HG03103 (cell line): Measurements from ENCODE around the gene FRMD4A.
"Not testable (repeated sequence)": the region's sequence is repeated elsewhere in the genome, so short reads cannot be mapped to it uniquely, and the experiment has no call there.

Source experiments
- ATAC-seq: cut with Tn5 transposase; IDR thresholded peaks from one replicate; pipeline ENCODE4 v1.9.1; 2021; ENCODE audit warnings: low read depth; ENCODE audit not compliant: unreplicated experiment

FRMD4A gene

GRCh38 chr10:14067638-14068037 is 263.1 kb downstream of the FRMD4A start:
- not testable (repeated sequence) for ATAC-seq

DNA sequence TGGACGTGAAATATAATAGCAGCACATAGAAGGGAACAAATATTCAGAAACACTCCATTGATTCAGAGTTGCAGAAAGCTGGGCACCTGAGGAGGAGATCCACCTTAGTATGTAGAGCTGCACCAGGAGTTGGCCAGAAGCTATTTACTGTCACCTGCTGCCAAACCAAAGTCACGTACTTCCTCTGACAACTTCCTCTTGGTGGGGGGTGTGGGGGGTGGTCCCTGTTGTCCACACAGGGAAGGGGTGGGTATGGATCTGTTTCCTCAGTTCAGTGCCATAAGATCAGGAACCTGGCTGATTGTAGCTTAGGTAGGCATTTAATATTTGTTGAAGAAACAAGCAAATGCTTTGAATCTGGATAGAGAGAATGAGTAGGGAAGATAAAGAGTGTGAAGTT is 264.6 kb downstream of the FRMD4A start:
- no peak for ATAC-seq

DNA sequence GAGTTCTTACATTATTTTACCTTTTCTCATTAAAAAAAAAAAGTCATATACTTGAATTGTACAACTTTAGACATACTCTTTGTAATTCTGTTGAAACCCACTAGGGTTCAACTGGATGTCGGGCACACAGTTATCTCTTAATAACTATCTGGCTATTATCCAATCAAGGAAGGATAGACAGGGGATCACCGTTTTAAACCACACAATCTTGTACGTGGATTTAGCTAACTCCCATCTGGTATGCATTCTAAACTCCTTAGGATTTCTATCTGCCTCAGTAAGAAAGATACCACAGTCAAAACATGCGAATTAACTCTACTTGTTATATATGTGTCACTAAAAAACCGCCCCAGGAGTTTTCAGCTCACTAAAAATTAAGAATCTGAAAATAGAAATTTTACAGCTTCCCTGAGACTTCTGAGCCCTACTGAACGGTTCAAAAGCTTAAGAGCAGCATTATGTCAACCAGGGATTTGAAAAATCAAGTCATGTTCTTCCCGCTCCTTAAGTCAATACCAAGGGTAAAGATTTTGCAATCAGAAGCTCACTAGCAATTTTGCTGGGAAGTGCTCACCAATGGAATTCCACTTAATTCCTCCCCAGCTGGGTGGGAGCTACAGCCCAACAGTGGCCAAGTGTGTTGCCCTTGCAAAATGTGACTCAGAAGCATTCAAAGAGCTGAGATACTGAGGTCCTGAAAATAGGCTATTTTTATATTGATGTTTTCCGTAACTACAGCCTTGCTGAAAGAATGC is 267.0 kb downstream of the FRMD4A start:
- ATAC-seq: no peak

DNA sequence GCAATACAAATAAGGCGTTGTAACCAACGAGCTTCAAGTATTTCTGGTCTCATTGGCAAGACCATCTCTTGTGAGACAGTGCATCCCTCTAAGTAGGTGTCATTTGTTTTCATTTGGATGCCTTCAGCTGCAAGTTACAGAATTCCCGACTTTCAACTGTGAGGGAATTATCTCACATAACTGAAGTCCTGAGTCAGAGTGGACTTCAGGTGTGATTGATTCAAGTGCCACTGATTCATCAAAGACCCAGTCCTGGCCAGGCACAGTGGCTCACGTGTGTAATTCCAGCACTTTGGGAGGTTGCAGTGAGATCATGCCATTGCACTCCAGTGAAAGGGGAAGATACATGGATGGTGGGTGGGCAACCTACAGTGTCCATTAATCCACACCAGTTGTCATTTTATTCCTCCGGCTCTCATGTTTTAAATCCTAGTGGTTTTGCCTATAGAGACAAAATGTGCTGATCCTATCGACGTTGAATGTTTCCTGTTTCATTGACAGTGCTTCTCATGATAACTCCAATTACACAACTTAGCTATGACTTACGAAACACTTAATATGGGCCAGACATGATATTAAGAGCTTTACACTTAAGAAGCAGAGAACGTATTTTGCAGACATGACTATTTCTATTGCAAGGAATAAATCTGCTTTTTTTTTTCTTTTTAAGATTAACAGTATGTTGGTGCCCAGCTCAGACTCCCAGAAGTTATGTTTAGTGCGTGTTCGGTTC is 268.0 kb downstream of the FRMD4A start:
- no peak for ATAC-seq

DNA sequence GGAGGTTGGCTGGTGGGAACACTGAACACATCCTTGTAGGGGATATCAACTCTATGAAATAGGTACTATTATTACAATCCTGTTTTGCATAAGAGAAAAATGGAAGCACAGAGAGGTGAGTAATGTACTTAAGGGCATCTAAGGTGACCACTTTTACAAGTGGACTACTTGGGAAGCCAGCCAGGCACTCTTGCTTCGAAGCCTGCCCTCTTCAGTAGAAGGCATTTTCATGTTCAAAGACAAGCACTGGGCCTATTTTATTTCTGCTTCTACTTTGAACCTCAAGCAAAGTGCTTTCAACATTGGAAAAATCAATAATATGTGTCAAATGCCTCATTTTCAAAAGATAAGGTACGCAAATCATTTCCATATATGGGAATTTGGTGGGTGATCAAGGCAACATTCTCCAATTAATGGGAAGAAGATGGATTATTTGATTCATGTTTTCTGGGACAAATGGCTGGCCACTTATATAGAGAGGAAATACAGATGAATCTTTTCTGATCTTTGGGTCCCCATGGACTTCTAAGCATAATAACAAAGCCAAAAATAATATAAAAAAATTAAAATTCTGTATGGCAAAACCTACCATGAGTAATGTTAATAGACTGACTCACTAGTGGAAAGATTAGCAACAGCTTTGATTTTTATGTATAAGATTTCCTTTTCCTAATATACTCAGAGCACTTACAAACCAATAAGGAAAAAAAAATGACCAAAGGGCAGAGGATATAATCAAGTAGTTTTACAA is 270.2 kb downstream of the FRMD4A start:
- ATAC-seq: no peak

- no peak for ATAC-seq
Measured at GRCh38 chr10:14056610-14057332, 274.0 kb downstream of the FRMD4A start.

GRCh38 chr10:14052931-14053330 is 277.8 kb downstream of the FRMD4A start:
- no peak for ATAC-seq

DNA sequence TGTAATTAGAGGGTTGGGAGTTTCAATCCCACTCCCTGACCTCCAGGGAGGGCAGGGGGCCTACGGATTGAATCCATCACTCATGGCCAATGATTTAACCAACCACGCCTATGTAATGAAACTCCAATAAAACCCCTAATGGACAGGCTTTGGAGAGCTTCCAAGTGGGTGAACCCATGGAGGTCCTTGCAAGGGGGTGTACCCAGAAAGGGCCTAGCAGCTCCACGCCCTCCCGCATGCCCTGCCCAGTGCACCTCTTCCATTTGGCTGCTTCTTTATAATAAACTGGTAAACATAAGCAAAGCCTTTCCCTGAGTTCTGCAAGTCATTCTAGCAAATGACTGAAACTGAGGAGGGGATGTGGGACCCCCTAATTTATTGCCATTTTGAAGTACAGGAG is 280.1 kb downstream of the FRMD4A start:
- ATAC-seq: no peak

DNA sequence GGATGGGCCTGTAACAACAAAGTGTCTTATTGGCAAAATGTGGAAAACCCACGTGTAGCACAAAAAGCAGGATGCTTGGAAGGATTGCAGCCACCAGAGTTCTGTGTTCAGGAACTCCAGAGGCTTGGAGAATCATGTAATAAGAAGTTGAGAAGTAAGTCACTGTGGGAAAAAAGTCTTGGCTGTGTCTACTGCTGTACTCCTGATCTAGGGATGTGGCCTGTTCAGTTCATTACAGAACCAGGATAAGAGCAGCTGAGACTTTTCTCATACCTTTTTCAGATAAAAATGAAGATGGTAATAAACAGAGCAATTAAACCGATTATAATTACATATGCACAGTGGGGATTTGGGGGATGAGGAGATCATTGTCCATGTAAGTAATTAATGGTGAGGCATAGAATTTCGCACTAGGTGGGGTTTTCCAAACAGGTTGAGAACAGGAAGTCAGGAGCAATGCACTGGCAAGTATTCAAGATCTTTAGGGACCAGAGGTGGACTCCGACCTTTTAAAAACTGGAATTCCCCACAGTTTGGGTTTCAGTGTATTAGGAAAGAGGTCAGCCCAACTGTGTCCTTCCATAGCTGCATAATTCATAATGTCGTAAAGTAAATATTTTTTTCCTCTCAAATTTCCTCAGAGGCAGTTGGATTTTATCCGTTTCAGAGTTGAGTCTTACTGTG is 281.7 kb downstream of the FRMD4A start:
- ATAC-seq: no peak

DNA sequence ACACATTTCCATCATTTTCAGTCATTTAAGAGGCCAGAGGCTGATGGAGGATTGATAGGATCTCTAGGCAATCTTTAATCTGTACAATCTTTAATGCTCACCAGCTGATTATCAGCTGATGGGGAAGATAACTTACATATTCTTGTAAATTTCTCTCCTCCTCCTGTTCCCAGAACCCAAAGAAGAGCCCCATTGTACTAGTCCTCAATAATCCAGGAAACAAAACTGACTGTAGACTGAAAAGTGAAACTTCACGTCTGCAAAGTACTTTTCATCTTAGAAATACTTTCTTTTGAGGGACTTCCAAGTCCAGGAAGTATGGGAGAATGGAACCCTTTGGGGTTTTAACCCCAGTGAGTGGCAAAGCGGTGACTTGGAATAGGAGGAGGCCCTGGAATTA is 283.3 kb downstream of the FRMD4A start:
- ATAC-seq: no peak

DNA sequence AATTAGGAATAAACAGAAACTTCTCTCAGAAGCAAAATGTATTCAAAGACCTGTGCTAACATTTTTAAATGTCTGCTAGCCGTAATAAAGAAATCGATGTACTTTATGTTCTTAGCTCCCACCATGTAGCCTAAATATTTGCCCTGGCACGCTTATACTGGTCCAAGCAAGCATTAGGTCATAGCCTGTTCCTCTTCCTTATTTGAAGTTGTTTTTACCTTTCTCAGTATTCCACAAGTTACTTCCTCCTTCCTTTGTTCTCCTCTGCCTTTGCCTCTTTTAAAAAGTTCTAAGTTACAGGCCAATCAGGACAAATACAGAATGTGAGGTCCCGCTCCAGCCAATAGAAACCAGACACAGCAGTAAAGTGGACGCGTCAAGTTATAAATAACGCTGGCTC is 288.7 kb downstream of the FRMD4A start:
- ATAC-seq: not testable (repeated sequence)

DNA sequence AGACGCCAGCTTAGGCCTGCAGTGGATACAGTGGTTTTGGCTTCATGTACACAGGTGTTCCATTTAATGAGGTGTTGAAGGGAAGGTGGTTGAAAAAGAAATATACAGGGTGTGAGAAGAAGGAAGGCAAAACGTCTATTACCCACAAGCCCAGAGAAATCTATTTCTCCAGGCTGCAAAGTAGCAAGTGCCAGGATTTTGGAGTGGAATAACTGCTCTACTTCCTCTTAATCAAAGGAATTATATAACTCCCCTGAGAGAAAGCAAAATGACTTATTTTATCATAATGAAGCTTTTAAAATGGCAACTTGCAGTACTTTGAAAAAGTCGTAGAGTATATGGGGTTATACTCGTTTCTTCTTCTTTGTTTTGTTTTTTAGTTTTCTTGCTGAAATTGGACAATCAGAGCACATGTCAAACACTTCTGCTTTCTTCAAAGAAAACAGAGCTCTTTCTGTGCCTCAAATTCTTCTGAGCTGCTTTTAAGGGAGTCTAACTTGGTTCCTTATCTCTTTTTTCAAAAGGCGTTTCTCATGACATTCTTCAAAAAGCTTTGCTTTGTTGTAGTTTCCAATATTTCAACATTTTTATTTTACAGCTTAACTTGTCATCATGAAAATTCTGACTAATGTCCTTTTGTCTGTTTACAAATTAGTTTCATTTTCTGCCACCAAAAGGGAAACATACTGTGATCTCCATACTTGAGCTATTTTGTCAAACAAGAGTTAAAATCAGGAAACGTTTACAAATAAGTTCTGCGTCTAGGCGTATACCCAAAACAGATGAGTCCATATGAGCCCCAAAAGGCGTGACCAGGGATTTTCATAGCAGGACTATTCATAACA is 289.7 kb downstream of the FRMD4A start:
- ATAC-seq: no peak

- no peak for ATAC-seq
Measured at GRCh38 chr10:14039968-14040668, 290.6 kb downstream of the FRMD4A start.

GRCh38 chr10:14036233-14036632 is 294.5 kb downstream of the FRMD4A start:
- no peak for ATAC-seq

DNA sequence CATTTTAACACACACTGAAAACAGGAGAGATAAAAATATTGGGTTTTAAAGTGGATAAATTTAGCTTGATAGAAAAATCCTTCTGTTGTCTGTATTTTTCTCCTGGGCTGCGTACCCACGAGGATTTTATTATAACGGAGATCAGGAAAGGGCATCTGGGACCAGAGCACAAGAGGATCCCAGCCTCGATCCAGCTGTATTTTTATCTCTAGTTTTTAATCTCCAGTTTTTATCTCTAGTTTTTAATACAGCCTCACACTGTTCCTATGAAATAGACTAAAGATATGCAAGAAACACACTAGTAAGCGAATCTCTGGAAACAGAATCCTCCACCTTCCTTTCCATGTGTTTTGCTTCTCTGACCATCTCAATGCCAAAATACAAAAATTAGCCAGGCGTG is 295.2 kb downstream of the FRMD4A start:
- no peak for ATAC-seq

- ATAC-seq: no peak
Measured at GRCh38 chr10:14032406-14032998, 298.2 kb downstream of the FRMD4A start.

- ATAC-seq: no peak
Measured at GRCh38 chr10:14026325-14026724, 304.4 kb downstream of the FRMD4A start.
